ENCODE measurements around the gene MORN1.

Gene MORN1

DNA sequence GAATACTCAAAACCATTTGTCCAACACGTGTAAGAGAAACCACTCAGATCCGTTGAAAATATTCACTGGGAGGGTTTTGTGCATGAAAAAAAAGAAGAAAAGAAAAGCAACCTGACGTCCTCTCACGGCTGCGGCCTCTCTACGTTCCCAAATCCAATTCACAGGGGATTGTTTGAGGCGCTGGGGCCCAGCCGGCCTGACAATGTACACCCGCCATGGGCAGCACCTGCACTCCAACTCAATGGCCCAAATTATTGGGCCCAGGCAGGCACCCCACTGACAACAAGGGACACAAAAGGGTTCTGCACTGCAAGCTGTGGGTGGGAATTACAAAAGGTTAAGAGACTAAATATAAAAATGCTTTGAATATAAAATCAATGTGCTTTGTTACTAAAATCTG is 41.5 kb downstream of the MORN1 start:
- DNase-seq, result no peak

DNA sequence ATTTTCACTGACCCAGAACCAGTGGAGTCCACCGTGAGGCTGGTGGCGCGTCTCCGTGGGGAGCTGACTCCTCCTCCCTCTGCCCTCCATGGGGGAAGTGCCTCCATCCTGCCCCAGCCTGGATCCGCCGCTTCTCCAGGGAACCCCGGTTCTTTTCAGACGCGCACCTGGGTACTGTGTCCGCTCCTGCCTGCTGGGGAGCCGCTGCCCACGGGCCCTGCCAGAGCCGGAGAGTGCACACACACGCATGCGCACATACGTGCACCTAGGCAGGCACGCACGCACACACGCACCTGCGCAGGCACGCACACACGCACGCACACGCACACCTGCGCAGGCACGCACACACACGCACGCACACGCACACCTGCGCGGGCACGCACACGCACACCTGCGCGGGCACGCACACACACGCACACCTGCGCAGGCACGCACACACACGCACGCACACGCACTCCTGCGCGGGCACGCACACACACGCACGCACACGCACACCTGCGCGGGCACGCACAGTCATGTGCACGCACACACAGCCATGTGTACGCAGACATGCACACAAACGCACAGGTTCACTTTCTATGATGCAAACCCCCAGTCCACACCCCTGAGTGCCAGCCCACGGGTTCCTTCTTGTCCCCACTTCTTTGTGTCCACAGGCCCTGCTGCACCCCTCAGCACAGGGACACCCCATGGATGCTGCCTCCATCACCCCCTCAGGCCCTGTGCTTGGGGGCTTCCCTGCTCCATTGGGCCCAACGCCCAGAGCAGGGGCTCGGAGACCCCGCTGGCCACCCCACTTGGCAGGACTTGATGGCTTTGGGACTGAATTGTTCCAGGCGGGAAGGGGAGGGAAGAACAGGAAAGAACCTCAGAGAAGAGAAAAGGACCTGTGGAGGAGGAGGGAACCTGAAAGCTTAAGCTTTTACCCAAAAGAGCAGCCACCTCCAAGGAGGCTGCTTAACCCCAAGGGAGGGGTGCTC is 42.7 kb downstream of the MORN1 start:
- no peak for DNase-seq

DNA sequence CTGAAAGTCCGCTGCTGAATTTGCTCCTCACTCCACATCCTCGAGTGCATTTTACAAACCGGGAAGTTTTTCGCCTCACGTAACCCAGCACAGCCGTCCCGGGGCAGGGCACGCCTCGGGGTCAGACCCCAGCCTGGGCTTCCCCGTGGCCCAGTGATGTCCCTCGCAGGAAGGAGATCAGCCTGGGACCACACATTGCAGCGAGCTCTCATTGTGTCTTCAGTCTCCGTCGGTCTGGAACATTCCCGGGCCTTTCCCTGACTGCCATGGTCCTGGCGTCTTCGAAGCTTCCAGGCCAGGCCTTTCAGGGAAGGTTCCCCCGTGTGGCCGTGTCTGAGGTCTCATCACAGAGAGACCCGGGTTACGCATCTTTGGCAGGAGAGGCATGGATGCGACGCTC is 43.5 kb downstream of the MORN1 start:
- DNase-seq, result no peak

DNA sequence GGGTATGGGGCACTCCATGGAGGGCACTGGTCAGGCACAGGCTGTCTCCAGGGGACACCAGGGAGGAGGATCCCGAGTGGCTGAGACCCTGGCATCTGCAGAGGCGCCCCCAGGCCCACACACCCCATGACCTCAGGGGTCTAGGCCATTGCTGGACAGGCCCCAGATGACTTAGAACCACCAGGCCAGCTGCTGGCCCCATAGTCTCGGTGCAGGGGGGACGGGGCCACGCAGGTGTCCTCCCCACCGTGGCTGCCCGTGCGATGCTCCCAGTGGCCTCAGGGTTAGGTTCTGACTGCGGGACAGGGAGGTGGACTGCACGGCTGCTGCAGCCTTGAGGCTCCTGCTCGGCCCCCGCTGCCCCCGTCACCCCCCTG is 44.0 kb downstream of the MORN1 start:
- DNase-seq, result no peak

DNA sequence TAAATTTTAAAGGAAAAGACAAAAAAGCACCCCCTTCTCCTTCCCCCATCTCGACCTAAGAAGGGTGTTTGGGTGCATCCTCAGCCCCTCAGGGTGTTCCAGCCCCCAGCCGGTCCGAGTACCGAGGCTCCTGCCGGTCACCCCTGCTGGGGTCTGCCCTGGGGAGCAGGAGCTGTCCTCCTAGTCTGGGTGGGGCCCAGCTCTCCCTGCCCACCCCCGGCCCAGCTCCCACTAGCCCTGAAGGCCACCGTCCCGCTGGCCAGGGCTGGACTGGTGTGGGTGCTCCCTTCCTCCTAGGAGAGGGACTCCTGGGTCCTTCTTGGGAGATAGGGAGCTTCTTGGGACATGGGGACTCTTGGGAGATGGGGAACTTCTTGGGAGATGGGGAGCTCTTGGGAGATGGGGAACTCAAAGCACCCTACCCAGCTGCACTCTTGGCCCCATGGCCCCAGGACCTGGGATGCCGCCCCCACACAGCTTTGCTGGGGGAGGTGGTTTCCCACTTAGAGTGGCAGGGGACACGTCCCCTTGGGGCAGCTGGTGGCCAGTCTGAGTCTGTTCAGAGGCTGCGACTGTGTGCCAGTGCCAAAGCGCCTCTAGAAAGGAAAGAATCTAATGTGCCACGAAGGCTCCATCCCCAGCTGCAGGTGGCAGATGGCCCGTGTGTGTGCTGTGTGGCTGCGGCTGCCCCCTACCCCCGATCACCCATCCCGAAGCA is 44.5 kb downstream of the MORN1 start:
- DNase-seq, result no peak

DNA sequence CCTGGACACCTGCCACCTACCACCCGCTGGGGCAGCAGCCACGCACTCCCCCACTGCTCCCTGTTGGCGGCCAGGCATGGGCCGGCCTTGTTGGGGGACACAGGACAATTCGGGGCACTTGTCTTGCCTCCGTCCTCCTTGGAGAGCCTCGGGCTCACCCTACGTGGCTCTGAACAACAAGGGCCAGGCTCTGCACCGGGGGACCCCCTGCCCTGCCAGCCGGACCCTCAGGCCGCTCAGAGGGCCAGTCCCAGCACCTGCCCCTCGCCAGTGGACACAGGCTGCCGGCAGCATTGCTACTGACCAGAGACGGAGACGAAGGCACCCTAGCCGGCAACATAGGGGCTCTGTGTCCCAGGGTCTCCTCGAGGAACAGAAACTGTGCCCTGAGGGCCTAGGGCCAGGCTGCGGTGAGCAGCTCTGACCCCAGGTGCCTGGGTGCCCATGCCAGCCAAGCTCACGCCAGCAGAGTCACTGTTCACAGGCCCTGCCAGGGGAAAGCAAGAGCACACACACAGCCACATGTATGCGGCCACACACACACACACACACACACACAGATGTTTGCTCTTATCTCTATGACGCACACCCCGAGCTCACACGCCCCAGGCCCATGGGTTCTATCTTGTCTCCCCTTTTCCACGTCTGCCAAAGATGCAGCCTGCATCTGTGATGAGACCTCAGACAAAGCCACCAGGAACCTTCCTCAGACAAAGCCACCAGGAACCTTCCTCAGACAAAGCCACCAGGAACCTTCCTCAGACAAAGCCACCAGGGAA is 45.9 kb downstream of the MORN1 start:
- DNase-seq, result no peak

DNA sequence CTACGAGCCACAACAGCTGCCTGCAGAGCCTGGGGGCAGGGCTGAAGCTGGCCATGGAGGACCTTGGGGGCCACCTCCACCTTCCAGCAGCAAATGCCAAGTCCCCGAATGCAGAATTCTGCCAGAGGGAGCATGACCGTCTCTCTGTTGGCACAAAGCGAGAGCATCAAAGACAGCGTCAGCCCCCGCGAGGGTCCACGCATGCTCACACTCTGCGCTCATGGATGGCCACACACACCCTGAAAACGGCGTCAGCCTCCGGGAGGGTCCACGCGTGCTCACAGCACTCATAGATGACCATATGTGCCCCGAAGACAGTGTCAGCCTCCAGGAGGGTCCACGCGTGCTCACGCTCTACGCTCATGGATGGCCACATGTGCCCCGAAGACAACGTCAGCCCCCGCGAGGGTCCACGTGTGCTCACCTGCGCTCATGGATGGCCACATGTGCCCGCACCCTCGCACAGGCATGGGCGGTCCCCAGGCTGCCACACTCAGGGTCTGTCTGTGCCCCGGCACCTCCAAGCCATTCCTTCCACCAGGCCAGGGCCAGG is 46.5 kb downstream of the MORN1 start:
- no peak for DNase-seq

DNA sequence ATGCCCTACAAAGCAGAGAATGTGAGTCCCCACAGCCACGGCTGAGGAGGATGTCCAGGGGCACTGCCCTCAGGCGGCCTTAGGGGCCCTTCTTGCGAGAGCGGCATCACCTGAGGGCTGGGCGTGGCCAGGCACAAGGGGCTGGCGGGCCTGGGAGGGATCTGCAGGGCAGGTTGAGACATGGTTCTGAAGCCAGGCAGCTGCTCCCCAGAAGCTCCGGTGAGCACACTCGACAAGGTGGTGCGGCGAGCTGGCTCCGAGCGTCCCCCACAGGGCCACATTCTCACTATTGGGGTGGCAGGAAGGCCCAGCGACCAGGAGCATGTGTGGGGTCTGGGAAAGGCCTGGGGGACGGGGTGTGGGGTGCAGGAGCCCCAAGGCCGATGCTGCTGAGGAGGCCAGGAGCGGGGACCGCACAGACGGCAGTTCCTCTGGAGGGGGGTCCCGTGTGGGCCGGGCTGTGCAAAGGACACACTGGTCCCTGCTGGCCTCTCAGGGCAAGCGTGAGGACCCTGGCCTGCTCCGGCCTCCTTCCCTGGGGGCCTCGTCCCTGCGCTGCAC is 47.2 kb downstream of the MORN1 start:
- no peak for DNase-seq

DNA sequence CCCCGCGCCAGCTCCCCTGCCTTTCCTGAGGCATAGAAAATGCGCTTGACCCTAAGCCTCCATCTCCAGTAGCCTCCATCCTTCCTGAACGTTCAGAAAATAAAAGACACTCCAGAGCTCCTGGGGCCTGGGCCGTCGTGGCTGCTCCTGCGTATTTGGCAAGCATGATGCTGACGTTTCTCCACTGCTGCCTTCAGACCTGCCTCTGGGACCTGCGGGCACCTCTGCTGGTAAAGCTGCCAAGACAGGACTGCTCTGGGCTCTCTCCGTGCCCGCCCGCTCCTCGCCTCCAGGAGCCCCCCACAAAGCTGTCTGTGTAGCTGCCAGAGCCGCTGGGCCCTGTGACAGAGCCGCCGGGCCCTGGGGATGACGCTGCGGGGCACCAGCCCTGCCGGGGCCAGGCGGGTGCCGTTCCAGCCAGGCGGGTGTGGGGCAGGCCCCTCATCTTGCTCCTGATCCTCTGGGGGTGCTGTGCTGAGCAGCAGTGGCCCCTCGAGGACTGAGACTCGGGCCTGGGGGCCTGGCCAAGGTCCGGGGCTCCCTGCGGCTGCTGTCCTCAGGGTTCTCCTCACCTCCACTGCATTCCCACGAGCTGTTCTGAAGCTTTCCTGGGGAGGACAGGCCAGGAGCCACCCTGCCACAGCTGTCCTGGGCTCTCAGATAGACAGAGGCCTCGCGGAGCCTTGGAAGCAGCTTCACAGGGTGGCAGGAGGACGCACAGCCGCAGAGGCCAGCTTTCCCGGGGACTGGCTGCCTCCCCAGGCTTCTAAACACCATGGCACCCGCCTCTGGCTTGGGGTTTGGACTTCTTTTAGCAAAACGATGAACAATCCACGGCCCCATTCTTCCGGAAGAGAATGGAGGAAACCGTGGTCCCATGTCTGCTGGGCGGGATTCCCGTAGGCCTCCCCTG is 48.1 kb downstream of the MORN1 start:
- no peak for DNase-seq

DNA sequence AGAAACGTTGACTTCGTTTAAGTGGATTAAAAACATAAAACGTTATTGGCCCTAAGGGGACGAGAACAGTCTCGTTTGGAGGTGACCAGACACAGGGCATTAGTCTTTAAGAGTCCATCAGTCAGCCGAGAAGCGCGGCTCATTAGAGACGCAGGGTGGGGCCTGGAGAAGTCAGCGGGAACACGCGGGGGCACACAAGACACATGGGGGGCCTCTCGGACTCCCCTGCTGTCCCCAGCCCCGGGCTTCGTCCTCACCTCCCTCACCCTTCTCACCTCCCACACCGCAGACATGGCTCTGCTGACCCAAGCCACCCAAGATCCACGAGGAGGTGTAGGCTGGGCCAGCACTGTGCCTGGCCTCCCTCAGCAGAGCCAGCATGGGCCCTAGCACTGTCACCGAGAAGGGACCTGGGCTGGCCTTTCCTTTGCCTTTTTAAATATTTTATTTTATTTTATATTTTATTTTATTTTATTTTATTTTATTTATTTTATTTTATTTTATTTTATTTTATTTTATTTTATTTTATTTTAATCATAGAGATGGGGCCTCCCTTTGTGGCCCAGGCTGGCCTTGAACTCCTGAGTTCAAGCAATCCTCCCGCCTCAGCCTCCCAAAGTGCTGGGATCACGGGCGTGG is 48.9 kb downstream of the MORN1 start:
- no peak for DNase-seq

DNA sequence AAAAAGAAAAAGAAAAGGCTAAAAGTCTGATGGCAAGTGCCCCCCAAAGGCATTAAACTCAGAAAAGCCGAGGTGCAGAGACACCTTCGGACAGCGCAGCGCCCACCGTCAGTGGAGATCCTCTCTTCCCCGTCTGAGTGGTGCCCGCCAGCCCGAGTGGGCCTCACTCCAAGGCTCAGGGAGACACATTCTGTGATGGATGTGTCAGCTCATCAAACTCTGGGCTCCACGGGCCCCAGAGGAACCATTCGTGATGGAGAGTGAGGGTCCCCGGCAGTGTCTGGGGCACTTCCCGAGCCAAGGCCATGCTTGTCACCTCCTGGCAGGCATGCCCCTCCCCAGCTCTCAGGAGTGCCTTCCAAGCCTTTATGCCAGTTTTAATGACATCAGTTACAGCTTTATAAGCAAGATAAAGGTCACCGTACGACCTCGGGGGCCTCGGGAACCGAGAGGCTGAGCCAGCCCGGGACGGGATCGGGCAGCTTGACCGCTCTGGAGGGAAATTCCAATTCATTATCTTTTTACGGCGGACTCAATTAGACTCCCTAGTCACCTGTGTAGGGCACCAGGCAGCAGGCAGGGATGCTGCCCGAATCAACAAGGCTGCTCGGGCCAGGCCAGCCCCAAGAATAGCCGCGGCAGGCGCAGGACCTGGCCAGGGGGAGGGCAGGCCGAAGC is 49.5 kb downstream of the MORN1 start:
- no peak for DNase-seq

DNA sequence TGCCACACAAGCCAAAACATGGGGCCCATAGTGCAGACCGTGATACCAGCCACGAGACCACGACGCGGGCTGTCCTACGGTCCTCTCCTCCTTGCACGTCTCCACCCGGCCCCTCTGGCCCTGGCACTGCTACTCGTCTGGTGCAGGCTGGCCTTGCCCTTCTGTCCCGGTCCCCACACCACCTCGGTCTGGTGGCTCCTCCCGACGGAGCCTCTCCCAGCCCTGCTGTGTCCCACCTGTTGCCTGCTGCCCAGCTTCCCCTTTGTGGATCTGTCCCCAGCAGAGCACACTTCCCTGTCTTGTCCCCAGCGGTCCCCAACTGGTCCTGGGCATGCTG is 50.5 kb downstream of the MORN1 start:
- DNase-seq, result no peak

DNA sequence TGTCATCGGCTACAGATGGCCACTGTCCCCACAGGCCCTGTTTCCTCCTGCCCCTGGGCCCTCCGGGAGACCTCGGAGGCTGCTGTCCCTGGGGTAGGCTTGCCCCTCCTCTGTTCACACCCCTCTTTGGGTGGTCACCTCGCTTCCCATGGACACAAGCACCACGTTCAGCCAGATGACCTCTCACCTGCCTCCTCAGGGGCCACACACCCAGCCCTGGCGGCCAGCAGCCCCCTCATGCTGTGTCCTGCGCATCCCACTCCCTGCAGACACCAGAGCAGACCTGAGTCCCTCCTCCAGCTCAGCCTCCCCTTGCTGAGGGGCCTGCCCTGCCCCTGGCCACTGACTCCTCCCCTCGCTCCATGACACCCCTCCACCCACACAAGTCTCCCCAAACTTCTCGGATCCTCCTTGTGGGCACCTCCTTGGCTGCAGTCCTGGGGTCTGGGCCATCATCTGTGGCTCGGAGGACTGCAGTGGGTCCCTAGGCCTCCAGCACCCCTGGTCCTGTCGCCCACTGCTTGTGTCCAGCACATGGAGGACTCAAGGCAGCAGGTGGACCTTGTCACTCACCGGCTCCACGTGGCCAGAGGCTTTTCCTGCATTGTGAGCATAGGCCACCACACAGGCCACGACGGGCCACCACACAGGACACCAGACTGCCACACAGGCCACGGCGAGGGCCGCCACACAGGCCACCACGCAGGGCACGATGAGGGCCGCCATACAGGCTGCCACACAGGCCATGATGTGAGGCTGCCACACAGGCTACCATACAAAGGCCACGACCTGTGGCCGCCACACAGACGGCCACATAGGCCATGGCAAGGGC is 51.1 kb downstream of the MORN1 start:
- no peak for DNase-seq

DNA sequence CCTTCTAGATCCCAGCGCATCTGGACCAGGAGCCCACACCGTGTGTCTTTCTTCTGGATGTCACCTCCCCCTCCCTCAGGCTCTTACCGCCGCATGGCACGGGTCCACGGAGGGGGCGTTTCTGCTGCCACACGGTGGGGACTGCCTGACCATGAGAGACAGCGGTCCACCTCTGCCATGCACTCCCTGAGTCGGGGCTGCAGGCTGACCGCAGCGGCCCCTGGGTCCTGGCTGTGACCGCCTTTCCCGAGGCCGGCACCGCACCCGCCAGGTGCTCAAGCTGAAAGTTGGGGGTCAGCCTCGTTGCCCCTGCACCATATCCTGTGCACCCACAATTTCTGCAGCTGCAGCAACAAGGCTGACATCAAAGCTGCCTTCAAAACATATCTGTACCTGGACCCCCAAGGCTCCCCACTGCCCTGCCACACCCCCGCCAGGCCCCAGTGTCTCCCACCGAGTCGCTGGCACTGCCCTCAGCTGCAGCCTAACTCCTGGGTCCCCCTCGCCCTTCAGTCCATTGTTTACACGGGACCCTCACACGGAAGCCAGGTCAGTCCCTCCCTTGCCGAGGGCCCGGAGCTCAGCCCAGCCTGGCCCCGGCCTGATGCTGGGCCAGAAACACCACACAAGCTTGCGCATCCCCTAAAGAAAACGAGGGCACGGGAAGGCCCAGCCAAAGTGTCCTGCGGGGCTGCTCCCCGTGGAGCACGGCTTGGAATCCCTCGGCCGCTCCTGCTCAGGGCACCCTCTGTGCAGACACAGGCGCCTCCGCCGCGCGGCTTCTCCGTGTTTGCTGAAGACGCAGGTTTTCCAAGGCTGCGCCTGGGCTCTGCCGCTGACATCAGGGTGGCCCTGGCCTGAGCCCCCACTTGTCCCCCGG is 51.9 kb downstream of the MORN1 start:
- no peak for DNase-seq

DNA sequence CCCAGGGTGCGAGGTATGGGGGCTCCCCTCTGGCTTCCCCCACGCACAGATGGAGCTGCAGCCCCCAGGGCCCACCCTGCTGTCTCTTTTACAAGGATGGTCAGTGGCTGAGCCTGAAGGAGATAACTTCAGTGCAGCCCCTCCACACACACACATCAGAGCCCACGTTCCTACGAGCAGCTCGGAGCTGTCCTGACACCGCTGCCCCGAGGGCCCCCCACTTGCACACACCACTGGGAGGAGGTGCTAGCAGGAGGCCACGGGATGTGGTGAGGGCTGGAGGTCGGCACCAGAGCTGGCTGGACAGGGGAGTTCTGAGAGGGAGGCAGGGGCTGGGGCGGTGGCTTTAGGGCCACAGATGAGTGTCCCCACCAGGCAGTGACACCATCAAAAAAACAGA is 53.9 kb downstream of the MORN1 start:
- DNase-seq, result no peak

DNA sequence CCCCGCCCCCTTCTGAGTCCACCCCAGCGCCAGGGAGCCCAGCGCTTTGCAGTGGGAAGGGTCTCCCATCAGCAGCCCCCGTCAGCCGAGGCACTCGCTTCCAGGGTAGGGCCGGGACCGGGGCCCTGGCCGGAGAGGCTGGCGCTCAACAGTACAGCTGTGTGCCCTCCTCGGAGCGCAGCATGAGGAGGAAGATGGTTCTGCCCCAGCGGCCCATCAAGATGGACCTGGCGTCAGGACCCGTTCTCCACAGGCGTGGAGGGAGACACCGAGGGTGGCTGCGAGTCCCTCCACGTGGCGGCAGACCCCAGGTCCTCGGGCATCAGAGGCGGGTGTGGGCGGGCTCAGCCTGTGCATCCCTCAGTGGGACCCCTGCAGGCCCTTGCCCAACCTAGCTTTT is 54.3 kb downstream of the MORN1 start:
- DNase-seq, result no peak

DNA sequence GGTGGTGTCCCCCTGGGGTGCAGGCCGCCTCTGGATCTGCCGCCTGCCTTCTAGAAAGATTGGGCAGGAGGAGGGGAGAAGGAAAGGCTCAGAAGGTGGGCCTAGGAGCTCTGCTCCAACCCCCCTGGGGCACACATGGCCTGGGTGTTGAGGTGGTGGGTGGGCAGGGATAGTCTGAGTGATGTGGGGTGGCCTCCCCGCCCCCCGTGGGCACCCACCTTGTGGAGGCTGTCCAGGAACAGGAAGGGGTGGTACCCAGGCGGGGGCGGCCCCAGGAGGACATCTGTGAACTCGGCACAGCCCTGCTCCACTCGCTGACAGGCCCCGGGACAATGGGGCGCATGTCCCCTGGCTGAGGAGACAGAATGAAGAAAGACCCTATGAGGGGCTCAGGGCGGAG is 54.9 kb downstream of the MORN1 start:
- no peak for DNase-seq

DNA sequence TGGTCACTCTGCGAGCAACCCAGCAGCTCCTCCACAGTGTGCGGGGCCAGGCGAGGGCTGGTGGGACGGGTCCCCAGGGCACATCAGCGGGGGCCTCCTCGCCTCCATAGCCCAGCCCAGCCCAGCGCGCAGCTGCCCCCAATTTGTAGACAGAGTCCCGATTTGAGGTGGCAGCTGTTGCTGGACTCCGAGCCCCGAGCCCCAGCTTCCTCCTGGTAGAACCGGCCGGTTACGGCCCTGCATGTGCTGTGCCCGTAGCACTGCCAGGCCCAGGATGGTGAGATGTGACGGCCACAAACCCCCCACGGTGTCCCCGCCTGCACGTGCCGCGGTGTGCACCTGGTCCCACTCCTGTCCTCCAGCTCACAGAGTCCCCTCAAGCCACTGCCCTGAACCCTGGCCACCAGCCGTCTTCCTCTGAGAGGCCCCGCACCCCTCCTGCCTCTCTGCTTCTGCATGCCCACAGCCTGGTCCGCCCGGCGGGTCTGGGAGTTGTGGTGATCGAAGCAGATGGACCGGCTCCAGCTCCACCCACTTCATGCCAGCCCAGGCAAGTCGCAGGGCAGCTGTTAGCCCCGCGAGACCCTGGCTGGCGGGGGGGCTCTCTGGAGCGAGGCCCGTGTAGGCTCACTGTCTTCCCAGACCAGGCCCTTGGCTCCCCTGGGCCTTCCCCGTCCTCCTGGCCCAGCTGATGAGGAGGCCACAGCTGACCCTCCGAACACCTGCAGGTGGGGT is 55.5 kb downstream of the MORN1 start:
- no peak for DNase-seq

Data from amniotic stem cell (primary cell).